PC-9 (cell line): Measurements from ENCODE around the gene TAF3.
A peak's percentile ranks its signal among the peaks of the same experiment; 100 is the strongest.

Source experiments
- EZH2 ChIP-seq: fragments of 200-600 bp; sonication (generic); IDR thresholded peaks from 2 replicates; pipeline ENCODE4 v1.8.0; 2017; ENCODE audit warnings: antibody characterized with exemption, low read depth
- TF ChIP-seq, protein P1 (sequence below): fragments of 200-600 bp; sonication (generic); conservative IDR thresholded peaks from 2 replicates; pipeline ENCODE4 v1.6.1; 2017; ENCODE audit warnings: mixed run types, antibody characterized with exemption, mild to moderate bottlenecking, moderate library complexity

DNA sequence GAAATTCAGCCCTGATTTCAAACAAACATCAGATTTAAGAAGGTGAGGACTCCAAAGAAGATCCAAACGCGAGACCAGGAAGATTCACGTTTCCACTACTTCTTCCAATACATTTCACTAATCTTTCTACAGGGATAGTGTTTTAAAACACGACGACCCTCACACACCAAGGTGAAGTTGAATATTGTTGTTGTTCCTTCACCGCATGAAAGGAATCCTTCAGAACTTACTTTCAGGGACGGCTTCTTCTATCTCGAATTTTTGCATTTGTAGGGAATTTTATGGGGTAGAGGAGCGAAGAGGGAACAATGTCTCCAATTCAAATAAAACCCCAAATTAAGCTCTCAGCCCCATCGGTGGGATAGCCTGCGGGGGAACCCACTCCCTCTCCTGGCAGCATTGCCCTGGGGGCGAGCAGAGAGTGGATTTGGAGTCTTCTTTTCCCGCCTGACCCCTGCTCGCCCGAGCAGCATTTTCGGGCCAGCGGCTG, 234.7 kb downstream of the TAF3 start:
- TF ChIP-seq, protein P1, sequence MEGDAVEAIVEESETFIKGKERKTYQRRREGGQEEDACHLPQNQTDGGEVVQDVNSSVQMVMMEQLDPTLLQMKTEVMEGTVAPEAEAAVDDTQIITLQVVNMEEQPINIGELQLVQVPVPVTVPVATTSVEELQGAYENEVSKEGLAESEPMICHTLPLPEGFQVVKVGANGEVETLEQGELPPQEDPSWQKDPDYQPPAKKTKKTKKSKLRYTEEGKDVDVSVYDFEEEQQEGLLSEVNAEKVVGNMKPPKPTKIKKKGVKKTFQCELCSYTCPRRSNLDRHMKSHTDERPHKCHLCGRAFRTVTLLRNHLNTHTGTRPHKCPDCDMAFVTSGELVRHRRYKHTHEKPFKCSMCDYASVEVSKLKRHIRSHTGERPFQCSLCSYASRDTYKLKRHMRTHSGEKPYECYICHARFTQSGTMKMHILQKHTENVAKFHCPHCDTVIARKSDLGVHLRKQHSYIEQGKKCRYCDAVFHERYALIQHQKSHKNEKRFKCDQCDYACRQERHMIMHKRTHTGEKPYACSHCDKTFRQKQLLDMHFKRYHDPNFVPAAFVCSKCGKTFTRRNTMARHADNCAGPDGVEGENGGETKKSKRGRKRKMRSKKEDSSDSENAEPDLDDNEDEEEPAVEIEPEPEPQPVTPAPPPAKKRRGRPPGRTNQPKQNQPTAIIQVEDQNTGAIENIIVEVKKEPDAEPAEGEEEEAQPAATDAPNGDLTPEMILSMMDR = peak; percentile 60; the same call in 1 of the 2 replicates
- no peak for TF ChIP-seq EZH2
